ENCODE measurements around the gene SMG6.

- TF ChIP-seq CTCF (conservative IDR thresholded peaks at IDR 0.05; ENCODE audit: low read depth, low read length) (no peak), EZH2 (IDR thresholded peaks at IDR 0.05; ENCODE audit: borderline replicate concordance, low read depth, low read length, poor library complexity, severe bottlenecking) (no peak)
Measured at GRCh38 chr17:2044263-2044894, 259.2 kb downstream of the SMG6 start.
